HG03066 (cell line): ENCODE data around the gene MESP1.

ENCODE experiments used
- ATAC-seq: cut with Tn5 transposase; IDR thresholded peaks from one replicate; pipeline ENCODE4 v1.9.1; 2021; ENCODE audit warnings: low read depth; ENCODE audit not compliant: unreplicated experiment

Gene MESP1

DNA sequence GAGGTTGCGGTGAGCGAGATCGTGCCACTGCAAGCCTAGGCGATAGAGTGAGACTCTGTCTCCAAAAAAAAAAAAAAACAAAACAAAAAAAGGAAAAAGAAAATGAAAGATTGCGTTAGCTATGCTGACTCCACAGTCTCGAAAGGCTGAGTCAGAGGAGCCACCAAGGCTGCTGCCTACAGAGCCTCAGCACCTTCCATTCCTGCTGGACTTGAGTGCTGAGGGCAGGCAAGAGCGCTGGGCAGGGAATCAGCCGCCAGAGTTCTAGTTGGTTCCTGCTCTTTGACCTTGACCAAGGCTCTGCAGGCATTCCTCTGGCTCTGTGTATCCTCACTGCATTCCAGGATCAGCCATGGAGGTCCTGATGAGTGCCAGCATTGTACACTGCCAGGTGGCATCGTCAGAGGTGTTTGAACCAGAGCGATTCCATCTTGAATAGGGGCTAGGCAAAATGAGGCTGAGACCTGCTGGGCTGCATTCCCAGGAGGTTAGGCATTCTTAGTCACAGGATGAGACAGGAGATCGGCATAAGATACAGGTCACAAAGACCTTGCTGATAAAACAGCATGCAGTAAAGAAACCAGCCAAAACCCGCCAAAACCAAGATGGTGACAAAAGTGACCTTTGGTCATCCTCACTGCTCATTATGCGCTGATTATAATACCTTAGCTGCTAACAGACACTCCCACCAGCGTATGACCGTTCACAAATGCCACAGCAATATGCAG lies 31.0 kb upstream of the MESP1 start:
- ATAC-seq: no peak

DNA sequence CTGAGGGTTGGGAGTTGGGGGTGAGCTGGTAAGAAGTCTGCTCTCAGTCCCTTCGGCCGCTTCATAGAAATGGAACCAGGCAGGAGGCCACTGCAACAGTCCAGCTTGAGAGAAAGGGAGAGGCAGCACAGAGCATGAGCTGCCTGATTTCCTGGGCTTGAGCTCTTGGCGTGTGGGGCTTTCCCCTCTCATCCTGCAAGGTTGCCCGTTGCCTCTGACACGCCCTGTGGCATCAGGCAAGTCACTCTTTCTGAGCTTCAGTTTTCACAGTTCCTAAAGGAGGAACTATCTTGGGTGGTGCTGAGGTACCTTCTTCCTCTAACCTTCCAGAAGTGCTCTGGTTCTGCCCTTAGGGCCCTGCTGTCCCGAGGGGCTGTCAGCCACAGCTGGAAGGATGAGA lies 30.0 kb upstream of the MESP1 start:
- ATAC-seq: no peak

DNA sequence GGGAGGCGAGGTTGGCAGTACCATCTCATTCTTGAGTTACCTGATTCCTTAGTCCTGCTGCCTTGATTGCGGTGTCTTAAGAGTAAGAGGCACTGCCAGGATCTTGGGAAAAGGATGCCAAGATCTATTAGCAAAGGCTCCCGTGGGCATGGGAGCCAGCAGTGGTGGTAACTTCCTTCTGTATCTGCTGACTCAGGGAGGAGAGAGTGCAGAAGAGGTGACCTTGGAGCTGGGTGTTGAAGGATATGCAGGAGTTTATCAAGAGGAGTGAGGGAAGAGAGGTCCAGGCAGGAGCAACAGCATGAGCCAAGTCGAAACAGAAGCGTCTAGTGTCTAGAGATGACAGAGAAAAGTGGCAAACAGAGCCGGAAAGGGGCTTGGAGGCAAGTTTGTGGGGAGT lies 29.6 kb upstream of the MESP1 start:
- ATAC-seq: no peak

DNA sequence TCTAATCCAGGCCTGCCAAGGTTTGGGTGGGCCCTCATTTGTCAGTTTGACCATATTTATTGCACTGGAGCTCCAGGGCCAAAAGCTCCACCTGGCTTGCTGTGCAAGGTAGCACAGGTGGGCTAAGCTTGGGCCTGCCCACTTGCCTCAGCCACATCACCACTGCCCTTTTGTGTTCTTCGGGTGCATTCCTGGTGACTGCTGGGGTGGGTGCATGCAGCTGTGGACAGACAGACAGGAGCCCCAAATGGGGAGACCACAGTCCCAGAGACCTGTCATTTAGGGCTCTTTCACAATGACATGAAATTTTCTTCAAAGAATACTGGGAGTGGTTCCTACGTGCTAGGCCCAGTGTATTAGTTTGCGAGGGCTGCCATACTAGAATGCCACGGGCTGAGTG lies 27.8 kb upstream of the MESP1 start:
- ATAC-seq: no peak

DNA sequence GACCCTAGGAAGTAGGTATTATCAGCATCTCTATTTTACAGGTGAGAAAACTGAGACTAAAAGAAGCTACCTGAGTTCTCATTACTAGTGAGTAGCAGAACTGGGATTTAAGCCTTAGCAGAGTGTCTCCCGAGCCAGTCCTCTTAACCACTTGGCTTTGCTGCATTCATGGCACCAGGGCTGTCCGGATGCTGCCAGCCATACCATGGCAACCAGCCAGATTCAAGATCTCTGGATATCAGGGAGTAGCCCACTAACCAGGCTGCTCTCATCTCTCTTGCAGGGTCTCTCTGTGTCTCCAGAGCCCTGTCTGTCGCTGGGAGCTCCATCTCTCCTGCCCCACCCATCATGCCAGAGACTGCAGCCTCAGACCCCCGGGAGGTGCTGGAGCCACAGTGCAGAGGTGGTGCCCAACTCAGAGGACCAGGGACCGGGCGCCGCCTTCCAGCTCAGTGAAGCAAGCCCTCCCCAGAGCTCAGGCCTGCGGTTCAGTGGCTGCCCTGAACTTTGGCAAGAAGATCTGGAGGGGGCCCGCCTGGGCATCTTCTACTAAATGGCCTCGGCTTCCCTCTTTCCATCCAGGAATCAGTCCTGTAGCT lies 26.8 kb upstream of the MESP1 start:
- ATAC-seq: no peak

DNA sequence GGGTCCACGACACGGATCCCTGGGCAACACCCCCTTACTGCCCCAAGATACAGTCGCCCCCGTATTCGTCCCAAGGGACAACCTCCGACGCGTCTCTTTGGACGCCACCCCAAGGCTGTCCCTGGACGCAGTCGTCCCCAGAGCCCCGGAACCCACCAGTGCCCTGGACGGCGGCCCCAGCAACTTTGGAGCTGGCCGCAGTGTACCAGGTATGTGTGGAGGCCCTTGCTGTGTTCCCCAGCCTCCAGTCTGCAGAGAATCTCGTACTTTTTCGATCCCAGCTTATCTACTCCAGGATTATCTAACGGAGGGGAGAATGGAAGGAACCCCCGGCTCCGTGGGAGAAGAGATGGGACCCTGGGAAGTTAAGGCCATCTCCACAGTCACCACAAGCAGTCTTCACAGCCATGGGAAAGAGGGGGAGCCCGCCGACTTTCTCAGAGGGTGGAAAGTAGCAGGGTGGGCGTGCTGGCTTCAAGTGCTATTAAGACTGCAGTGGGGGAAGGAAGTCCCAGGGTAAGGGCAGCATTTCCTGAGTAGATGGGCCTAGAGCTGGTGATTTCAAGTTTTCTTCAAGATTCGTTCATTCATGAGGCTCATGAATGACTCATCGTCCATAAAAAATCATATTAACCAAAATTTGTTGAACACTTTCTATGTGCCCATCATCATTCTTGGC lies 26.2 kb upstream of the MESP1 start:
- no peak for ATAC-seq

DNA sequence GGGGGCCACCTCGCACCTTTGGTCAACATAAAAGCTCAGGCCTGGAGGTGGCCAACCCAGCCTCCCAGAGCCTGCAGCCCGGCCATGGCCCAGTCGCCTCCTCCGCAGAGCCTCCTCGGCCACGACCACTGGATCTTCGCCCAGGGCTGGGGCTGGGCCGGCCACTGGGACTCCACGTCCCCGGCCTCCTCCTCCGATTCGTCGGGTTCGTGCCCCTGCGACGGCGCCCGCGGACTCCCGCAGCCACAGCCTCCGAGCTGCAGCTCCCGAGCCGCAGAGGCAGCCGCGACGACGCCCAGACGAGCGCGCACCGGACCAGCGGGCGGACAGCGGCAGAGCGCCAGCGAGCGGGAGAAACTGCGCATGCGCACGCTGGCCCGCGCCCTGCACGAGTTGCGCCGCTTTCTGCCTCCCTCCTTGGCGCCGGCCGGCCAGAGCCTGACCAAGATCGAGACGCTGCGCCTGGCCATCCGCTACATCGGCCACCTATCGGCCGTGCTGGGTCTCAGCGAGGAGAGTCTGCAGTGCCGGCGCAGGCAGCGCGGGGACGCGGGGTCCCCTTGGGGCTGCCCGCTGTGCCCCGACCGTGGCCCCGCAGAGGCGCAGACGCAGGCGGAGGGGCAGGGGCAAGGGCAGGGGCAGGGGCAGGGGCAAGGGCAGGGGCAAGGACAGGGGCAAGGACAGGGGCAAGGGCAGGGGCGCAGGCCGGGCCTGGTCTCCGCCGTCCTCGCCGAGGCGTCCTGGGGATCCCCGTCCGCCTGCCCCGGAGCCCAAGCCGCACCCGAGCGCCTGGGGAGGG lies 25.4 kb upstream of the MESP1 start, which contains the start of gene MESP2:
MESP2 (plus strand) TSS at position 59 of the 799 bp plus-strand sequence; CDS start at position 85, 26 bp downstream.
- peak; percentile 71 for ATAC-seq

DNA sequence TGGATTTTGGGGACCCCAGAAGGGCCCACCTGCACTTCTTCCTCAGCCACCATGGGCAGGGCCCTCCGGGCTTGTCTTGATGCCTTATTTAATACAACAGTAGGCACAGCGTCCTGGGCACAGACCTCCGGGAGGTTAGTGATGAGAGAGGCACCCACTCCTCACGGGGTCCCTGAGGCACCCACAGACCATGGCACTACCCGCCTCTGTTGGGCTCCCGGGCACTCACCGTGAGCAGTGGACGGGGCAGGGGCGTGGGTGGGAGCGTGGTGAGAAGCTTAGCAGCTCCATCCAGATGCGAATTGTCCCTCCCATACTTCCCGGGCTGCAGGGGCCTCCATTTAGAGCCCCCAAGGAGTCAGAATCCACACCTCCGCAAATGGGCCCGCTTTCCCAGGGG lies 24.8 kb upstream of the MESP1 start:
- ATAC-seq: no peak

DNA sequence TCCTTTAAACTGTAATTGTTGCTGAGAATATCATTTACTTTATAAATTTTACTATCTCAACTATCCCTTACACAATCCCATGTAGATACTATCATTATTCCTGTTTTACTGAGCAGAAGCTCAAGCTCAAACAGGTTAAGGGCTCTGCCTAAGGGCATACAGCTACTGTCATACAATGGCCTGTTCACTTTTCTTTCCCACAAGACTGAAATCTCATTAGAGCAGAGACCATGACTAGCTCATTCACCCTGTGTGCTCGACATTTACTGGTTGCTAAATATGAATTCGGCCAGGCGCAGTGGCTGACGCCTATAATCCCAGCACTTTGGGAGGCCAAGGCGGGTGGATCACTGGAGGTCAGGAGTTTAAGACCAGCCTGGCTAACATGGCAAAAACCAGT lies 23.4 kb upstream of the MESP1 start:
- no peak for ATAC-seq

DNA sequence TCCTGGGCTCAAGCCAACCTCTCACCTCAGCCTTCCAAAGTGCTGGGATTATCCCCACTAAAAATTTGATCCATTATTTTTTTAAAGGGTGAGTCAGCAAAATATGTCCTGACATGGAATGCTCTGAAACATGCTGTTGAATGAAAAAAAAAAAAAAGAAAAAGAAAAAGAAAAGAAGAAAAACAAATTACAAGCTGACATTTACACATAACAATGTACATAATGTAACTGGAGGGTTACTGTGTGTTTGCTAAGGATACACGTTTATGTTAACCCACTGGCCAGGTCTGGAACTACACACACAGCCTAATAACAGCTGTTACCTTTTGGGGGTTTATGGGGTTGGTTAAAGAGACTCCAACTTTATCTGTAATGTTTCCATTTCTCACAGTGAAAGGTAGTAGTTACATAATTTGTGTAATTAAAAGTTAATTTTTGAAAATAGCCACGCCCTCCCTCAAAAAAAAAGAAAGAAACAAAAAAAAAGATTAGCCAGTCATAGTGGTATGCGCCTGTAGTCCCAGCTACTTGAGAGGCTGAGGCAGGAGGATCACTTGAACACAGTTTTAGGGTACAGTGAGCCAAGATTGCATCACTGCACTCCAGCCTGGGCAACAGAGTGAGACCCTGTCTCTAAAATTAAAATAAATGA lies 22.0 kb upstream of the MESP1 start:
- ATAC-seq: no peak

DNA sequence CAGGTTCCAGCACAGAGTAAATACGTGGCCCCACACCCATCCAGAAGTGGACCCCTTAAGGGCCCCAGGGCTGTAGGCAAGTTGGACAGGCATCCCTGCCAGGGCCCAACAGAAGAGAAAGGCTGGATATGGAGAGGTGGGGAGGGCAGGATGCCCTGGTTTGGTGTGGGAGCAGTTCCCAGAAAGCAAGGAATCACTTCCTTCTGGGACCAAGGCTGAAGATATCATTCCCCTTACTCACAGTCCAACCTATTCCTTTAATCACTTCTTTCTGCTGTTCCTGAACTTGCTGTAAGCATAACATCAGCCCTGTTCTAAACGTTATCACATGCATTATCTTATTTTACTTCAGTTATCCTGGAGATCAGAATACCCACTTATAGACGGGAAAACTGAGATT lies 19.0 kb upstream of the MESP1 start:
- ATAC-seq: no peak

DNA sequence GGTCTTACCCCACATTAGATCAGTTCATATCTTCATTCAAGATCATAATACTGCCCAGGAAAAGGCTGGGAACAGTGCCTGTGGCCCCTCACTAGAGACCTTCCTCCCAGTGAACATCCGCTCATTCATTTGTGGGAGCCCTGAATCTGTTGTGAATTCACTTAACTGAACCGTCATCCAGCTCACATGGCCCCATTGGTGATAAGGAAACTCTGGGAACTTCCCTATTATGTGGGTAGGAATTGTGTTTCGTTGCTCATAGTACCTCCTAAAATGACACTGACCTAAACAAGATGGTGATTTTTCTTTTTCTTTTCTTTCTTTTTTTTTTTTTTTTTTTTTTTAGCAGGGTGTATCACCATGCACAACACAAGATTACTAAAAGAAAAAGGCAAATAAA lies 18.3 kb upstream of the MESP1 start:
- ATAC-seq: no peak

DNA sequence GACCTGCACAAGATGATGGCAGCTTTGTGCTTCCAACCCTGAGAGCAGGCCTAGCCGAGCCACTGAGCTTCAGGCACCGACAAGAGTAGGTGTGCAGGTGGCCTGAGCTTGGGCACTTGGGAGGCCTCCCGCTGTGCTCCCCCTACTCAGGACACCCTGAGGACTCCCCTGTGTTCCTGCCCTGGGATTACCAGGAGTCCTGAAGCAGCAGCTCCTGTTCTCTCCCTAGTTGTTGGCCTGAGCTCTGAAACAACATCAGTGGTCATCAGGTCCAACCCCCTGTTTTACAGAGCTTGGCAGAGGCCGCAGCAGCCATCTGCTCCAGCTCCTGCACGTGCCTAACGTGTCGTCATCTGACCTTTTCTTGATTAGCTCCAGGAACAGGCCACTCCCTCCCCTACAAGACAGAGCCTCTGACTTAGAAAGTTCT lies 17.0 kb upstream of the MESP1 start:
- ATAC-seq: no peak

DNA sequence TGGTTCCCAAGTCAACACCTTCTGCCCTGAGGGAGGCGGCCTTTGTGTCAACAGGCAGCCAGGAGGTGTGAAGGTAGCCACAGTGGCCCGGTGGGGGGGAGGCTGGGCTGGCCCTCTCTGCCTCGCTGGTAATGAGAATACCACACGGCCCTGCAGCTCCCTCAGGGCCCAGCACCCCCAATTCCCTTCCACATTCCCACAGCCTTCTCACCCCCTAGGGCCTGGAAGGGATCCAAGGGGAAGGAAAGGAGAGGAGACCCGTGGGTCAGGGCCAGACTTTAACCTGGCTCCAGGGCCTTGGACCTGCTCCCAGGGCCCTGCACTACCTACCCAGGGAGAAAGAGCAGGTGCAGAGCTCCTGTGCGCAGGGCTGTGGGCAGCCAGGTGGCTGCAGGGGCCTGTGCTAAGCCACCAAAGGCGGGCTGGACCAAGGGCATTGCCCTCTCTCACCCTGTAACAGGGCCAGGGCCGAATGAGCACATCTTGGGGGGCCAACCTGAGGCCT lies 16.4 kb upstream of the MESP1 start:
- no peak for ATAC-seq

DNA sequence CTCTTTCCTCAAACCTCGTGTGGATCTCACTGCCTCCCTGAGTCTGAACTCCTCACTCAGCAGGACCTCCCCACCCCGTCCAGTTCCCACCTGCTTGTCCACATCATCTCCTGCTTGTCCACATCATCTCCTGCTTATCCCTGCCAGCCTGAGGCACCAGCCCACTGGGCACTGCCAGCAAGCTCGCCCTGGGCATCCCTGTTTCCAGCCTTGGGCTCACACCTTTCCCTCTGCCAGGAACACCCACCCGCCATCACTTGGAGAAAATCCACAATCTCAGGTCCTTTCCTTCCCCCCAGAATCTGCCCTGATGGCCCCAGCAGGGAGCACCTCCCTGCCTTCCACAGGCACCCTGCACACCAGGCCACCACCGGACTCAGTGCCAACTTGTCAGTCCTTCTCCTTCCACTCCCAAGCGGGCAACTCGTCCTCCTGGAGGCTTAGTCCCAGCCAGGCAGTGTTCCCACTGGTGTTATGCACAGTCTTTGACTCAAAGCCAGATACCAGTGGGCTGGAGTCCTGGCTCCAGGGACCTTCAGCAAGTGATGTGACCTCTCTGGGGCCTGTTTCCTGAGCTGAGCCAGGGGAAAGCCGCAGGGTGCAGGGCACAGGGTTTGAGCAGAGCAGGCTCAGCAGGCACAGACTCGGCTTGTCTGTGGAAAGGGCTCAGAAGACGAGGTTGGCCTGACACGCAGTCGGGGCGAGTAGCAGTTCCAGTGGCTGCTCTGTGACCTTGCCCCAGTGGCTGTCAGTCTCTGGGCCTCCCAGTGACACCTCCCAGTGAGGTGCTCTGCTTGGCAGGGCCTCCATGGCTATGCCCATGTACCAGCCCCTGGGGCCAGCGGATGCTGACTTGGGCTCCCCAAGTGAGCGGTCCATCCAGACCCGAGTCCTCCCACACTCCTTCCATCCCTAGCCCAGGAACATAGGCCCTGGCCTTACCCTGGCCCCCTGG lies 15.6 kb upstream of the MESP1 start:
- ATAC-seq: no peak

DNA sequence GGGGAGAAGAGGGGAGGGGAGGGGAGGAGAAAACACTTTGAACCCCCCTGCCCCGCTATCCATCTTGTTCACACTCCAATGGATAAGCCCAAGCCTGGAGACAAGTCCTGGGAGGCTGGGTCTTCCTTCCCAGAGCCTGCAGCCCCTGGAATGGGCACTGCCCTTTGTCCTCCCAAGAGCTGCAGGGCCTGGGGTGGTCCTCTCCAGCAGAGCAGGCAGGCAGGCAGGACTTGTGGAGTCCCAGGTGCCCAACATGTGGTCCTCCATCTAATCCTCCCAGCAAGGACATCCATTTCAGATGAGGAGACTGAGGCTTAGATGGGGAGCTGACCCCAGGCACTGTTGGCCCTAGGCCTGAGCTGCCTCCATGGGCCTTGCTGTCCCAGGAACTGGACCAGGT lies 14.6 kb upstream of the MESP1 start:
- no peak for ATAC-seq

DNA sequence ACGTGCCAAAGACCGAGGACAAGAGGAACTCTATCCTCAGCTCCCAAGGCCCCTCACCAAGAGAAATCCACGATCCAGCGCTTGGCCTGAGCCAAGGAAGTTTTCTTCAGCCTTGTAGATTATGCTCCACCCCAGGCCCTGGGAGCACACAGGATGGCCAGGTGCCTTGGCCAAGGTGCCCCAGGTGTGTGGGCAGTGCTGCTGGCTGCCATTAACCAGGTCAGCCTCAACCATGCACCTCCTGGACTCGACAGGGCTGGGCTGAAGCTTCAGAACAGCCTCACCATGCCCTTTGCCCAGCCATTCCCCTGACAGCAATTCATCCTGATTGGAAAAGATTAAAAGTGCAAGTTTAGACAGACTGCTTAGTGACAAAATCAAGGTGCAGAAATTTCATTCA lies 10.9 kb upstream of the MESP1 start:
- no peak for ATAC-seq

DNA sequence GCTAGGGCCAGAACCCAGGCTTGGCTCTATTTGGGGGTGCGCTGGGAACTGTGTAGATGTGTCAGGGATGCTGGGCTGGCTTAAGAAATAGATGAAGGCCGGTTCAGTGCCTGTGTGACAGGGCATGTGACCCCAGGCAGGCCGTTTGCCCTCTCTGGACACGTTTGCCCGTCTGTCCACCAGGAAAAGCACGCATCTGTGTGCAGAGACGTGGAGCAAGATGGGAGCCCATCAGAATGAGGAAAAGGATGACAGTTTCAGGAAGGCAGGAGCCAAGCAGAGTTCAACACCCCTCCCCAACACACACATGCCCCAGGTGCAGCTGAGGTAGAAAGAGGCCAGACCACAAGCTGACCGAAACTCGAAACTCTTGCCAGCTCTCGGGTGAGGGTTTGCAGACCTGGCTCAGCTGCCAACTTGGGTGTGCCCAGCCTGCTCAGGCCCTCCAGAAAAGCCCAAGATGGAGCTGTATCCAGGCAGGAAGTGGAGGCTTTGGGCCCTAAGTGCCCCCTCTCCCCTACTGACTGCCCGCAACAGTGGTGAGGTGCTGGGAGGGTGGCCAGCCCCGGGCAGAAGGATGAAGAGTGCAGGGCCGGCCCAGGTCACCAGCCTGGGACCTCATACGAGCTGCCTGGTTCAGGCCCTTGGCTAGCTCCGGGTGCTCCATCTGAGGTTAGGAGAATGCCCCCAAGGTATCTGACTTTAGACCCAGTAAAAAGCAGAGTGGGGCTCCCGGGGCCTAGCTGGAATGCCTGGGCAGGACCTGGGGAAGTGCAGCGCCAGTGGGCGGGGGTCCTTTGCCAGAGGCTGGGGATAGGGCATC lies 10.2 kb upstream of the MESP1 start:
- ATAC-seq: peak; percentile 40
